ENCODE measurements around the gene NCR3LG1. TPM values are rescaled to one million over a fixed set of nuclear protein-coding genes. Genes with fewer than 3 reads are reported as not detected.

NCR3LG1 gene
- total and polyA plus RNA-seq, 2 donors from 2014 or later, result 0.71 to 4.5 TPM

DNA sequence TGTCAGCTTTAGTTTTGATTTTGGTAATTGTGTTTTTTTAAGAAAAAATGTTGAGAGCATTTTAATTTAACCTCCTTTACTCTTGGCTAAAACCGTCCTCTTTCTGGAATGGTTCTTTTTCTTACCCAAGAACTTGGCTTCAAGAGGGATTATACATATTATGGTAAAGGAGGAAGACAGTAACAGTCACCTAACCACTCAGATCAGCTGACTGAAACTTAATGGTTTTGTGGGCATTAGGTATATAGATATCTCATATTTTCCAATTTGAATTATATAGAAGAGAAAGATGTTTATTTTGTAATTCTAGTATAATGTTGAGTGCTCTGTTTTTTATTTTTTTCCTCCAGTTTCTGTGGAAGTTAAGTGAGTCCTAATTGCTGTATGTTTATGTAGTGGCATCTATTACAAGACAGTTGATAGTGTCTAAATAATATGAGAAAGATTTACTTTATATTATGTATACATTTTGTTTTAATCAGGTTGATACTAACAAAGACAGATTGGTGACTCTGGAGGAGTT lies 36.6 kb upstream of the NCR3LG1 start:
- Histone ChIP-seq H3K4me1 (ENCODE audit: control insufficient read depth in 2 of 3, insufficient read depth in 2 of 3, low read depth in 1 of 3, low read length in 3 of 3) (no peaks in the 10 kb centered on the region), H3K4me3 (ENCODE audit: low read length in 3 of 3) (no peak overlapping the region), H3K9me3 (ENCODE audit: control insufficient read depth in 2 of 3, insufficient read depth in 1 of 3, low read length in 3 of 3) (no peaks in the 10 kb centered on the region), H3K36me3 (ENCODE audit: control insufficient read depth in 2 of 3, insufficient read depth in 3 of 3, low read length in 3 of 3) (no peaks in the 10 kb centered on the region), H3K27ac (ENCODE audit: low read depth in 2 of 2, low read length in 2 of 2) (no peak overlapping the region), H3K27me3 (ENCODE audit: control insufficient read depth, insufficient read depth, low read length) (no peaks in the 10 kb centered on the region), H3K9ac (ENCODE audit: low read length in 3 of 3) (no peak overlapping the region)
- intact Hi-C loops (cut with DNase I), result no loop called here
- TF ChIP-seq, protein P1, sequence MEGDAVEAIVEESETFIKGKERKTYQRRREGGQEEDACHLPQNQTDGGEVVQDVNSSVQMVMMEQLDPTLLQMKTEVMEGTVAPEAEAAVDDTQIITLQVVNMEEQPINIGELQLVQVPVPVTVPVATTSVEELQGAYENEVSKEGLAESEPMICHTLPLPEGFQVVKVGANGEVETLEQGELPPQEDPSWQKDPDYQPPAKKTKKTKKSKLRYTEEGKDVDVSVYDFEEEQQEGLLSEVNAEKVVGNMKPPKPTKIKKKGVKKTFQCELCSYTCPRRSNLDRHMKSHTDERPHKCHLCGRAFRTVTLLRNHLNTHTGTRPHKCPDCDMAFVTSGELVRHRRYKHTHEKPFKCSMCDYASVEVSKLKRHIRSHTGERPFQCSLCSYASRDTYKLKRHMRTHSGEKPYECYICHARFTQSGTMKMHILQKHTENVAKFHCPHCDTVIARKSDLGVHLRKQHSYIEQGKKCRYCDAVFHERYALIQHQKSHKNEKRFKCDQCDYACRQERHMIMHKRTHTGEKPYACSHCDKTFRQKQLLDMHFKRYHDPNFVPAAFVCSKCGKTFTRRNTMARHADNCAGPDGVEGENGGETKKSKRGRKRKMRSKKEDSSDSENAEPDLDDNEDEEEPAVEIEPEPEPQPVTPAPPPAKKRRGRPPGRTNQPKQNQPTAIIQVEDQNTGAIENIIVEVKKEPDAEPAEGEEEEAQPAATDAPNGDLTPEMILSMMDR (IDR thresholded peaks at IDR 0.05; ENCODE audit: borderline replicate concordance, extremely low read depth, insufficient read depth), result no peak
- DNase-seq (no peak), FAIRE-seq (no peak)

DNA sequence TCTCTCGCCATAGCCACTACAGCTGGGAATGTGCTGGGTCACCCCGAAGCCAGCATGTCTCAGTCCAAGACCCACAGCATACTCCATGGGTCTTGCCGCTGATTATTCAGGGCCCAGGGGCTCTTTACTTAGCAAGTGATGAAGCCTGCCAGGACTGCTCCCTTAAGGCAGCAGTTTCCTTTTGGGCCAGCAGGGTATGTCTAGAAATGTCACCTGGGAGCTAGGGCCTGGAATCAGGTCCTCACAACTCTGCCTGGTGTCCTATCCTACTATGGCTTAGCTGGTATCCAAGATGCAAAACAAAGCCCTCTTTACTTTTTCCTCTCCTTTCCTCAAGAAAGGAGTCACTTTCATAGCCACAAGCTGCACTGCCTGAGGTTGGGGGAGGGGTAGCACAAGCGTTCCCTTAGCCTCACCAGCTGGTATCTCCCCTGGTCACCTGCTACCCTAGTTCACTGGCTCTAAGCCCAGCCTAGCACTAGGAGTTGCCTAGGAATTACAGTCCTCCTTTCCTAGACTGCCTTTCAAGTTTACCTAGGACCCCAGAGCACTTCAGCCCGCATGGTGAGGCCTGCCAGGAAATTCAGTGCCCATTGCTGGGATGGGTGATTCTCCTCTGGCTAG lies 22.6 kb upstream of the NCR3LG1 start:
- no peaks in the 10 kb centered on the region for H3K27me3 ChIP-seq (ENCODE audit: control insufficient read depth, insufficient read depth, low read length)
- intact Hi-C loops (cut with DNase I), result no loop called here
- H3K9ac ChIP-seq (ENCODE audit: low read length in 3 of 3), result no peak overlapping the region
- no peak overlapping the region for H3K27ac ChIP-seq (ENCODE audit: low read depth in 2 of 2, low read length in 2 of 2)
- FAIRE-seq, result no peak
- no peaks in the 10 kb centered on the region for H3K36me3 ChIP-seq (ENCODE audit: control insufficient read depth in 2 of 3, insufficient read depth in 3 of 3, low read length in 3 of 3)
- no peaks in the 10 kb centered on the region for H3K4me1 ChIP-seq (ENCODE audit: control insufficient read depth in 2 of 3, insufficient read depth in 2 of 3, low read depth in 1 of 3, low read length in 3 of 3)
- no peak overlapping the region for H3K4me3 ChIP-seq (ENCODE audit: low read length in 3 of 3)
- H3K9me3 ChIP-seq (ENCODE audit: control insufficient read depth in 2 of 3, insufficient read depth in 1 of 3, low read length in 3 of 3), result no peaks in the 10 kb centered on the region
- no peak for DNase-seq
- TF ChIP-seq, protein P1 (IDR thresholded peaks at IDR 0.05; ENCODE audit: borderline replicate concordance, extremely low read depth, insufficient read depth), result no peak

DNA sequence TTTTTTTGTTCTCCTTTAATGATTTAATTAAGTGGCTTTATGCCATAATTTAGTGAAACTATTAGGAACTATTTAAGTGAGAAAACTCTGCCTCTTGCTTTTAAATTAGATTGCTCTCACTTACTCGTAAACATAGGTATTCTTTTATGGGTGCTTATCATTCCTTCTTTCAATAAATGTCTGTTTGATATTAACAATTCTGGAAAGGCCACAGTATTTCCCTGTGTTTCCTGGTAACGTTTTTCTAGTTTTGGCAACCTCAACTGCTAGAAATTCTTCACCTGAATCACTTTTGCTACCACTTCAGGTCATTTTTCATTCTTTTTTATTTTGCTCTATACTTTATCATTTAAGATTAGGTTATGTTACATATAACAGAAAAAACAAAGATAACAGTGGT lies 19.9 kb upstream of the NCR3LG1 start:
- TF ChIP-seq, protein P1 (IDR thresholded peaks at IDR 0.05; ENCODE audit: borderline replicate concordance, extremely low read depth, insufficient read depth), result no peak
- Histone ChIP-seq H3K36me3 (ENCODE audit: control insufficient read depth in 2 of 3, insufficient read depth in 3 of 3, low read length in 3 of 3) (peaks cover 0 to 4% (median 0%) of the 10 kb centered on the region in 3 donors), H3K4me3 (ENCODE audit: low read length in 3 of 3) (no peak overlapping the region), H3K4me1 (ENCODE audit: control insufficient read depth in 2 of 3, insufficient read depth in 2 of 3, low read depth in 1 of 3, low read length in 3 of 3) (no peaks in the 10 kb centered on the region), H3K27ac (ENCODE audit: low read depth in 2 of 2, low read length in 2 of 2) (no peak overlapping the region), H3K9ac (ENCODE audit: low read length in 3 of 3) (no peak overlapping the region), H3K27me3 (ENCODE audit: control insufficient read depth, insufficient read depth, low read length) (no peaks in the 10 kb centered on the region), H3K9me3 (ENCODE audit: control insufficient read depth in 2 of 3, insufficient read depth in 1 of 3, low read length in 3 of 3) (no peaks in the 10 kb centered on the region)
- intact Hi-C loops (cut with DNase I), result no loop called here
- no peak for DNase-seq
- no peak for FAIRE-seq
